Vagina (tissue), 2 donors: ENCODE data around the gene CTNND2.

Experiments used
- CTCF ChIP-seq, 3 experiments: fragments of 450-650 bp in 2 of 3; fragments of 200-600 bp in 1 of 3; sonication (generic) in 1 of 3; IDR thresholded peaks; one replicate each; pipeline ENCODE4 v1.5.1; 2017 to 2019; ENCODE audit warnings: antibody characterized with exemption in 3 of 3, mild to moderate bottlenecking in 2 of 3, moderate library complexity in 2 of 3
- POLR2A ChIP-seq, 2 donors: fragments of 450-650 bp; IDR thresholded peaks; one replicate each; pipeline ENCODE4 v1.6.1; 2017; ENCODE audit warnings: antibody characterized with exemption in 2 of 2, mild to moderate bottlenecking in 2 of 2, moderate library complexity in 2 of 2

GRCh38 chr5:10989577-10990263 is 914.5 kb downstream of the CTNND2 start:
- TF ChIP-seq CTCF (IDR thresholded peaks at IDR 0.05) (no peak), POLR2A (IDR thresholded peaks at IDR 0.05) (no peak)
